Lower lobe of right lung (tissue), 2 donors: ENCODE measurements around the gene FSTL3. TPM values are rescaled to one million over a fixed set of nuclear protein-coding genes. Genes with fewer than 3 reads are reported as not detected.
"Not testable (repeated sequence)": the region's sequence is repeated elsewhere in the genome, so short reads cannot be mapped to it uniquely, and the experiment has no call there.

Source experiments
- ATAC-seq, 2 donors: fragments of 200-7000 bp; cut with Tn5 transposase; one replicate each; pipeline ENCODE4 v1.9.1; 2020 to 2022; ENCODE audit warnings: mild to moderate bottlenecking in 2 of 2, moderate library complexity in 2 of 2
- DNase-seq: peaks from one replicate; pipeline ENCODE4 v3.0.0-alpha.2; 2020
- H3K27ac ChIP-seq: fragments of 200-600 bp; one replicate; pipeline ENCODE4 v1.8.0; 2022
- H3K27me3 ChIP-seq: fragments of 200-600 bp; one replicate; pipeline ENCODE4 v1.8.0; 2022; ENCODE audit warnings: low read depth
- H3K36me3 ChIP-seq: fragments of 200-600 bp; one replicate; pipeline ENCODE4 v1.8.0; 2022; ENCODE audit warnings: mild to moderate bottlenecking
- H3K4me1 ChIP-seq: fragments of 200-600 bp; one replicate; pipeline ENCODE4 v1.8.0; 2022
- H3K4me3 ChIP-seq: fragments of 200-600 bp; one replicate; pipeline ENCODE4 v1.8.0; 2022; ENCODE audit warnings: mild to moderate bottlenecking
- H3K9me3 ChIP-seq: fragments of 200-600 bp; one replicate; pipeline ENCODE4 v1.8.0; 2022
- CTCF ChIP-seq: fragments of 200-600 bp; IDR thresholded peaks from one replicate; pipeline ENCODE4 v1.8.0; 2022; ENCODE audit warnings: antibody characterized with exemption, mild to moderate bottlenecking
- intact Hi-C: fragments of 100-400 bp; cut with DNase I; formaldehyde crosslinking; loops from one replicate; pipeline ENCODE4 v1.11.0; 2022
- long read RNA-seq: library from polyadenylated mRNA; unstranded; transcript quantifications from one replicate; pipeline ENCODE4 v2.0.0, GENCODE V29; 2021
- total RNA-seq: library from RNA; stranded (reverse); fragmentation: NEBNext Ultra II Directional; extraction: Animal tissue kit (Norgen Biotek cat#: 25700); gene quantifications from one replicate; pipeline ENCODE4 v1.2.1, GENCODE V29; 2021
- donor health status: DM: no; HTN: yes; CAD: no; lungs with severe emphysema.

The FSTL3 gene
- 48.0 TPM for total RNA-seq
- long read RNA-seq, transcript FSTL3-201 (5 exons, 2,542 nt), result major isoform, 17 of 65 reads
- long read RNA-seq, partial matches to known transcripts, result 7 of 65 reads
- long read RNA-seq, other reads (novel, unspliced or antisense), result 39 of 65 reads

- H3K27ac ChIP-seq, result peak within 1 kb of the TSS; percentile 90
- H3K4me1 ChIP-seq, result peaks cover 39% of the 10 kb centered on the region
- no peak for TF ChIP-seq CTCF
- H3K4me3 ChIP-seq, result peak within 1 kb of the TSS; percentile 57
- no peaks in the 10 kb centered on the region for H3K9me3 ChIP-seq
- peaks cover 3% of the 10 kb centered on the region for H3K36me3 ChIP-seq
- peaks cover 13% of the 10 kb centered on the region for H3K27me3 ChIP-seq
- ATAC-seq, result no peak
- DNase-seq, result no peak
- intact Hi-C loops, result no loop called here
Observed at GRCh38 chr19:676339-677105, at the start of gene FSTL3. Gene FSTL3 (plus strand): TSS chr19:676392. CDS start chr19:676424, 32 bp downstream.

GRCh38 chr19:626566-626965 is 49.6 kb upstream of the FSTL3 start:
- H3K27ac ChIP-seq, ATAC-seq, H3K9me3 ChIP-seq, H3K4me1 ChIP-seq, DNase-seq, intact Hi-C loops, H3K4me3 ChIP-seq, H3K27me3 ChIP-seq: not testable (repeated sequence)
- peaks cover 81% of the 10 kb centered on the region for H3K36me3 ChIP-seq

- Histone ChIP-seq H3K4me1 (peaks cover 9% of the 10 kb centered on the region), H3K4me3 (no peak overlapping the region), H3K36me3 (peaks cover 65% of the 10 kb centered on the region), H3K27ac (no peak overlapping the region), H3K9me3 (no peaks in the 10 kb centered on the region), H3K27me3 (no peaks in the 10 kb centered on the region)
- no peak for TF ChIP-seq CTCF
- intact Hi-C loops, result no loop called here
- DNase-seq, result no peak
- no peak for ATAC-seq
Observed at GRCh38 chr19:628168-628567, 48.0 kb upstream of the FSTL3 start.

GRCh38 chr19:629515-629914 is 46.7 kb upstream of the FSTL3 start:
- H3K27me3 ChIP-seq, DNase-seq, intact Hi-C loops, H3K4me3 ChIP-seq, H3K9me3 ChIP-seq, H3K27ac ChIP-seq, ATAC-seq: not testable (repeated sequence)
- Histone ChIP-seq H3K4me1 (peaks cover 15% of the 10 kb centered on the region), H3K36me3 (peaks cover 52% of the 10 kb centered on the region)

GRCh38 chr19:629961-630714 is 46.1 kb upstream of the FSTL3 start:
- no peak for DNase-seq
- Histone ChIP-seq H3K9me3 (no peaks in the 10 kb centered on the region), H3K36me3 (peaks cover 46% of the 10 kb centered on the region), H3K4me1 (peaks cover 20% of the 10 kb centered on the region), H3K27me3 (no peaks in the 10 kb centered on the region), H3K4me3 (no peak overlapping the region), H3K27ac (no peak overlapping the region)
- intact Hi-C loops, result no loop called here
- no peak for ATAC-seq
- TF ChIP-seq CTCF, result no peak

GRCh38 chr19:632579-633067 is 43.6 kb upstream of the FSTL3 start:
- Histone ChIP-seq H3K9me3 (no peaks in the 10 kb centered on the region), H3K27ac (peak overlapping the region; percentile 72), H3K4me1 (peaks cover 20% of the 10 kb centered on the region), H3K4me3 (peak overlapping the region; percentile 91), H3K36me3 (peaks cover 34% of the 10 kb centered on the region), H3K27me3 (no peaks in the 10 kb centered on the region)
- DNase-seq (peak; percentile 73), ATAC-seq (peak; percentile 18 to 33)
- no peak for TF ChIP-seq CTCF
- intact Hi-C loops, result no loop called here
